D721Med (cell line): ENCODE measurements around the gene KRT9.

Experiments used
- DNase-seq: peaks from one replicate; pipeline ENCODE4 v3.0.0; 2011; ENCODE audit warnings: low spot score; ENCODE audit not compliant: insufficient read length
- FAIRE-seq: peaks from 2 replicates; lab custom pipeline; 2011; peaks lifted over from hg19 to GRCh38; lab: Jason Lieb, UNC
- TF ChIP-seq, protein P1 (sequence below): IDR thresholded peaks from 2 replicates; pipeline ENCODE4 v1.5.1; 2012; ENCODE audit warnings: mild to moderate bottlenecking, control low read depth; ENCODE audit not compliant: insufficient read depth; ENCODE audit errors: missing control alignments

The KRT9 gene

DNA sequence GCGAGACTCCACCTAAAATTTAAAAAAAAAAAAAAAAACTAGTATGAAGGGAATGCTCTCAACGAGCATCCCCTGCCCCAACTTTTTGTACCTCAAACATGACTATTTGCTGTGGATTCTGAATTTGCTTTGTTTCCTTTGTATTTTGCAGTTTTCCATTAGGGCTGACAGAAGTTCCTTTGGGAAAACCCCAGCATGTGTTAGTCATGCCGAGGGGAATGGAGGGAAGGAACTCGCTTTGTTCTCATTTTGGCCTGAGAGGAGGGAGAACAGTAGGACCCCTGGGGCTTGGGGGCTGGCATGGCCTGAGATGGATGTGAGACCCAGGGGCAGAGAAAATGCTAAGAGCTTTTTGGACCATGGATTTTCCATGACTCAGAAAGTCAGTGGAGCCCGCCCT is 20.5 kb downstream of the KRT9 start:
- DNase-seq (no peak), FAIRE-seq (no peak)
- TF ChIP-seq, protein P1, sequence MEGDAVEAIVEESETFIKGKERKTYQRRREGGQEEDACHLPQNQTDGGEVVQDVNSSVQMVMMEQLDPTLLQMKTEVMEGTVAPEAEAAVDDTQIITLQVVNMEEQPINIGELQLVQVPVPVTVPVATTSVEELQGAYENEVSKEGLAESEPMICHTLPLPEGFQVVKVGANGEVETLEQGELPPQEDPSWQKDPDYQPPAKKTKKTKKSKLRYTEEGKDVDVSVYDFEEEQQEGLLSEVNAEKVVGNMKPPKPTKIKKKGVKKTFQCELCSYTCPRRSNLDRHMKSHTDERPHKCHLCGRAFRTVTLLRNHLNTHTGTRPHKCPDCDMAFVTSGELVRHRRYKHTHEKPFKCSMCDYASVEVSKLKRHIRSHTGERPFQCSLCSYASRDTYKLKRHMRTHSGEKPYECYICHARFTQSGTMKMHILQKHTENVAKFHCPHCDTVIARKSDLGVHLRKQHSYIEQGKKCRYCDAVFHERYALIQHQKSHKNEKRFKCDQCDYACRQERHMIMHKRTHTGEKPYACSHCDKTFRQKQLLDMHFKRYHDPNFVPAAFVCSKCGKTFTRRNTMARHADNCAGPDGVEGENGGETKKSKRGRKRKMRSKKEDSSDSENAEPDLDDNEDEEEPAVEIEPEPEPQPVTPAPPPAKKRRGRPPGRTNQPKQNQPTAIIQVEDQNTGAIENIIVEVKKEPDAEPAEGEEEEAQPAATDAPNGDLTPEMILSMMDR: no peak

DNA sequence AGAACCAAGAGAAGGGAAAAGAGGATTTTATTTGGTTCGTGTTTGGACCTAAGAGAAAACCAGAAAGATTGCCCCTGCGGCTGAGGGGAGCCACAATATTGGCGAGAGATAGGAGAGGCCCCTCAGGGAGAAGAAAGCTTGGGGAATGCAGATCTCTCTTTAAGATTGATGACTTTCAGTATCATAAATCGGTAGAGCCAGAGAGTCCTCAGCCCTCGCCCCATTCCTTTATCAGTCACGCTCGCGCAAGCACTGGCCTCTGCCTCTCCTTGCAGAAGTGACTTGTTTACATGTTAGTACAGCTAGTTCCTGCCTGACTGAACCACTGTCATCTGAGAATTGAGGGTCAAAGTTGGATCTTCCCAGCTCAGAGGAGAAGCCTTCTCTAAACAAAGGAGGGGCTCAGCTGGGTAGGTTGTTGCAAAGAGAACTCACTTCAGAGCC is 22.2 kb downstream of the KRT9 start:
- no peak for FAIRE-seq

DNA sequence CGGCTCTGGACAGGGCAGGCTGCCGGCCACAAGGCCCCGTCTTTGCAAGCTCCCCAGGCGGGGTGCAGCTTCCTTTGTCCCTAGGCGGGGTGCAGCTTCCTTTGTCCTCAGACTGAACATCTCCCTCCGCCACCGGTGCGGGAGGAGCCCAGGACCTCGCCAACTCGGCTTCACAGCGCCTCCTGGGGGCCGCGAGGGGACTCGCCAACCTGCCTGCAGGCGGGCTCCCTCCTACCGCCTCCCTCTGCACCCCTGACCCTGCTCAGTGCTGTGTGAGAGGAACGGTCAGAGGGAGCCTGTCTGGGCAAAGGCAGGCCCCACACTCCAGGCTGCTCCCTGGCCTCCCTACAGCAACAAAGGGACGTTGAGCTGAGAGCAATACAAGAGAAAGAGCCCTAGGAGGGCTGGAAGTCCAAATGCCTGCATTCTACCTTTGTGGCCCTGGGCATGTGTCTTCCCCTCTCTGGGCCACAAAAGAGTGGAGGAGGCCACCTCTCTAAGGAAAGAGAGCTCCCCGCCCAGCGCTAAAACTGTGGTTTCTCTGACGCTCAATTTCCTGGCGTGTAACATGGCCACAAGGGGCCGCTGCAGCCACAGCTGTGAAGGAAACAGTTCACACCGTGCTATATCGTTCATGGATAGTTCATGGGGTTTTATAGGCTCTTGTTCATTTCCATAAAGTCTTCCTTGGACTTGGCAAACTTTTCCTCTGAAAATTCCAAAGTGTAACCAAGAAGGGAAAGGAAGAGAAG is 22.8 kb downstream of the KRT9 start:
- DNase-seq (peak; percentile 29), FAIRE-seq (no peak)
- TF ChIP-seq, protein P1: peak; percentile 99

More for the DNA sequence above, 22.2 kb downstream of the KRT9 start:
- DNase-seq: no peak
- TF ChIP-seq, protein P1: no peak

DNA sequence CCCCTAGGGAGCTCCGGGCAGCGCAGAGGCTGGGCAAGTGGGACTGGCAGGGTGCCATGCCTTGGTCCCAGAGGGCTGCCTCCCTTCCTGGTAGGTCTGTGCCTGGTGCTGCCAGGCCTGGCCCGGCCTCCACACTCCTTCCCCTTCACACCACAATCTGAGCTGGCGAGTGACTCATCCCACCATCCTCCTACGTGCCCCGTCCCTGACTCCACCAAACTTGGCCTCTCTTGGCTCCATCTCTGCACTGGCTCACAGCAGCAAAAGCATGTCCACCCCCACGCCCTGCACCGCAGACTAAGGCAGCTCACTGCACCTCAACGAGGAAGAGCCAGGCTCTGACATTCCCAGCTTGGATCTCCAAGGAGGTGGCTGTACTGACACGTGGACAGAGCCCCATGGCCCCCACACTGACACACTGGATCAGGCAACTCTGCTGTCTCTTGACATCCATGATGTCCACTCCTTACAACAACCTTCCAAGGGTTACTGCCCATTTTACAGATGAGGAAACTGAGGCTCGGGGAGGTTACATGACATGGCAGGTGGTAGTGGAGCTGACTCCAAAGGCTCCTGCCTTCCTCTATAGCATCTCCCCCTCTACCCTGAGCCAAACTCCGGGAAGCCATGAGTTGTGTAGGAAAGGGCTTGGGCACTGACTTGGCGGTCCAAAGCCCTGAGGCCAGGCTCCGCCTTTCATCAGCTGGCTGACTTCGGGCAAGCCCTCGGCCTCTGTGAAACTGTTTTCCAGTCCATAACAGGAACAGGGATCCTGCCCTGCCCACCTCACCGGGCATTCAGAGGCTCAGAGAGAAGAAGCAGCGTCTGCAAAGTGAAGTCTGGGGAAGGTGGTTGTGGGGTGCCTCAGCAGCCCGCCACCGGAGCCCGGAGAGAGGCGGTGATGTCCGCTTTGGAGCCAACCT is 23.7 kb downstream of the KRT9 start:
- no peak for FAIRE-seq
- TF ChIP-seq, protein P1: no peak
- no peak for DNase-seq

DNA sequence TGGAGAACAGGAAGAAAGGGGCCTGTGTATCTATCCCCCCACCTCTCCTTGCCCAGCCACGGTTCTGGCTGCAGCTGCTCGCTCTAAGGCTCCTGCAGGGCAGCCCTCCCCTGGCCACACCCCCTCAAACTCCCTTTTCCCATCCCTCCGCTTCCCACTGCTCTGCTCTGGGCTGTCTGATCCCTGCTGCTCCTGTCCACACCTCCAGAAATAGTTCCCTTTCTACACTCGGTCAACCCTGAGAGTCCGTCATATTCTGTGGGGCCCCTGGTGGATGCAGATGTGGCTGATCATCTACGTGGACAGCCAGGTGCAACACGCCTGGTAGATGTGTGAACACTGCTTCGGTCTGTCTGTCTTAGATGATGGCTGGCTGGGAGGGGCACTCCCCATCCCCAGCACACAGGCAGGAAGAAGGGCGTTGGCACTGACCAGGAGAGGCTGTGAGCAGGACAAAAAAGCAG is 24.4 kb downstream of the KRT9 start:
- DNase-seq (no peak), FAIRE-seq (no peak)
- TF ChIP-seq, protein P1: no peak

DNA sequence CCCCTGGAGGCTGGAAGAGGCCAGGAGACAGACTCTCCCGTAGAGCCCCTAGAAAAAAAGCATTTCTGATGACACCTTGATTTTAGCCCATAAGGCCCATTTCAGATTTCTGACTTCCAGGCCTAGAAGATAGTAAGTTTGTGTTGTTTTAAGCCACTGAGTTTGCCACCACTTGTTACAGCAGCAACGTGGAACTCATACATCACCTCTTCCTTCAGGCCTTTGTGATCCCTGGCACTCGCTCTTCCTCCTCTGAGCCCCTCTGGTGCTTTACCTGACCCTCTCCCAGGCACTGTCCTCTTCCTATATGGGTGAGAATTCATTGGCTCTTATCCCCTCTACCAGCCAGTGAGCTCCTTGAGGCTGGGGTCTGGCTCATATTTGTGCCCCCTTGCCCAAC is 25.0 kb downstream of the KRT9 start:
- FAIRE-seq: no peak
- no peak for DNase-seq
- TF ChIP-seq, protein P1: no peak
